Stimulated activated CD4-positive, alpha-beta T cell treated with anti-CD3 and anti-CD28 coated beads, Interleukin-12 subunit alpha, Interleukin-12 subunit beta, amount 100 ng/mL, for 24 hours (primary cell): ENCODE measurements around the gene PCDH11Y.
"Not testable (repeated sequence)": the region's sequence is repeated elsewhere in the genome, so short reads cannot be mapped to it uniquely, and the experiment has no call there.

ENCODE experiments used
- DNase-seq, 2 experiments: peaks; one replicate each; pipeline ENCODE4 v3.0.0-alpha.2; 2020; ENCODE audit warnings: low read depth in 2 of 2

PCDH11Y gene, protein sequence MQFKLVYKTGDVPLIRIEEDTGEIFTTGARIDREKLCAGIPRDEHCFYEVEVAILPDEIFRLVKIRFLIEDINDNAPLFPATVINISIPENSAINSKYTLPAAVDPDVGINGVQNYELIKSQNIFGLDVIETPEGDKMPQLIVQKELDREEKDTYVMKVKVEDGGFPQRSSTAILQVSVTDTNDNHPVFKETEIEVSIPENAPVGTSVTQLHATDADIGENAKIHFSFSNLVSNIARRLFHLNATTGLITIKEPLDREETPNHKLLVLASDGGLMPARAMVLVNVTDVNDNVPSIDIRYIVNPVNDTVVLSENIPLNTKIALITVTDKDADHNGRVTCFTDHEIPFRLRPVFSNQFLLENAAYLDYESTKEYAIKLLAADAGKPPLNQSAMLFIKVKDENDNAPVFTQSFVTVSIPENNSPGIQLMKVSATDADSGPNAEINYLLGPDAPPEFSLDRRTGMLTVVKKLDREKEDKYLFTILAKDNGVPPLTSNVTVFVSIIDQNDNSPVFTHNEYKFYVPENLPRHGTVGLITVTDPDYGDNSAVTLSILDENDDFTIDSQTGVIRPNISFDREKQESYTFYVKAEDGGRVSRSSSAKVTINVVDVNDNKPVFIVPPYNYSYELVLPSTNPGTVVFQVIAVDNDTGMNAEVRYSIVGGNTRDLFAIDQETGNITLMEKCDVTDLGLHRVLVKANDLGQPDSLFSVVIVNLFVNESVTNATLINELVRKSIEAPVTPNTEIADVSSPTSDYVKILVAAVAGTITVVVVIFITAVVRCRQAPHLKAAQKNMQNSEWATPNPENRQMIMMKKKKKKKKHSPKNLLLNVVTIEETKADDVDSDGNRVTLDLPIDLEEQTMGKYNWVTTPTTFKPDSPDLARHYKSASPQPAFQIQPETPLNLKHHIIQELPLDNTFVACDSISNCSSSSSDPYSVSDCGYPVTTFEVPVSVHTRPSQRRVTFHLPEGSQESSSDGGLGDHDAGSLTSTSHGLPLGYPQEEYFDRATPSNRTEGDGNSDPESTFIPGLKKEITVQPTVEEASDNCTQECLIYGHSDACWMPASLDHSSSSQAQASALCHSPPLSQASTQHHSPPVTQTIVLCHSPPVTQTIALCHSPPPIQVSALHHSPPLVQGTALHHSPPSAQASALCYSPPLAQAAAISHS (N-terminal part only)

DNA sequence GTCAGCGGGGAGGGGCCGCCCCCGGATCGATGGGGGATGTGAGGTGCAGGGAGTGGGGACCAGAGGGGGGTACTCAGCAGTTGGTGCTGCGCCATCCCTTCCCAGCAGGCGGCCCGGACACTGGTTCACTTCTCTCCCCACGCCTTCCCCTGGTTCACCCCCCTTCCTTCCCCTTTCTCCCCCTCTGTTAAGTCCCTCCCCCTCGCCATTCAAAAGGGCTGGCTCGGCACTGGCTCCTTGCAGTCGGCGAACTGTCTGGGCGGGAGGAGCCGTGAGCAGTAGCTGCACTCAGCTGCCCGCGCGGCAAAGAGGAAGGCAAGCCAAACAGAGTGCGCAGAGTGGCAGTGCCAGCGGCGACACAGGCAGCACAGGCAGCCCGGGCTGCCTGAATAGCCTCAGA, at the start of gene PCDH11Y:
PCDH11Y (plus strand) TSS at position 240 of the 400 bp plus-strand sequence. CDS start 56,804 bp downstream, outside the sequence.
- DNase-seq = not testable (repeated sequence)

DNA sequence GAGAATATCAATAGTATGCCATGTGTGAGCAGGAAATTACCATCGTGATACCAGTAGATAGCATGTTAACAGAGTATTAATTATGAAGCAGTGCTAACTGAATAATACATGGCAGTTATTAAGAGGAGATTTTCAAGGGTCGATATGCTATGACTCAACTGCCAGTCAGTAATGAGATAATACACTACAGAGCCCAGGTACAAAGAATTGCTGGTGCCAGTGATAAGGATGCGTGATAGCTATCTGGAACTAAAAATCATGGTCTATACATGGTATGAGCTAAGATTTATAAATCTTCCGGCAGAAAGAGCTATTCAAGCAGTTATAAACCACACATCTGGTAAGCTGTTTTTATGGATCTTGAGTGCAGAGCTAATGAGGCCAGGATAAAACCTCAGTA, 32.2 kb upstream of the PCDH11Y start:
- not testable (repeated sequence) for DNase-seq

- not testable (repeated sequence) for DNase-seq
Observed at GRCh38 chrY:4991743-4992400, 8.2 kb upstream of the PCDH11Y start.

DNA sequence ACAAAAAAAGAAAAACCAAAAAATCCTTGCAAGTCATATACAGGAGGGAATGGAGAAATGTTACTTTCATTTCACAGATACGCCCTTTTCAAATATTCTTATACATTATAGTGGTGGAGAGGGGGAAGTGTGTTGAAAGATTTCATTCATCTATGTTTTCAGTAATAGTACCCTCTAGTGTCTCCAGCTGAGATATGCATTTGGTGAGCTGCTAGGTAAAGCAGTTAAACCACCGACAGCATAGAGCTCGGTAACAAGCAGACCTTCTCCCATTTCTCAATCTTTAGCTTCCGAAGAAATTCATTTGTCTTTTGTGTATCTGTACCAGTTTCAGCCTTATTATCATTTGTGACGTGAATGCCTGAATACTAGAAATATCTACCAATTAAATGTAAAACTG, 5.2 kb upstream of the PCDH11Y start:
- not testable (repeated sequence) for DNase-seq

GRCh38 chrY:5002476-5003184, 2.5 kb downstream of the PCDH11Y start:
- not testable (repeated sequence) for DNase-seq

- not testable (repeated sequence) for DNase-seq
Observed at GRCh38 chrY:5038972-5039523, 39.0 kb downstream of the PCDH11Y start.

GRCh38 chrY:5083017-5083416, 82.9 kb downstream of the PCDH11Y start:
- not testable (repeated sequence) for DNase-seq

DNA sequence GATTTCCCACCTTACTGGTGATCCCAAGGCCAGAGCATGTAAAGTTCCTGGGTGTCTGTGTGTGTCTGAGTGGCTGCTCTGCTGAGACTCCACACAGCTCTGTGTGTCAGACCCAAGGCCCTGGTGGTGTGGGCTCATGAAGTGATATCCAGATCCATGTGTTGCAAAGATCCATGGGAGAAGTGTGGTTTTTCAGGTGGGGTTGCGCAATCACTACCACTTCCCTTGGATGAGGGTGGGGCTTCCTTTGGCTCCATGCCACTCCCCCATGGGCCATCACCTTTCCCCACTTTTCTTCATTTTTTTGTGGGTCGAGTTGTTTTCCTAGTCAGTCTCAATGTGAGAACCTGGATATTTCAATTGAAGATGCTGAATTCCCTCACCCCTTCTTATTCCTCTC, 182.9 kb downstream of the PCDH11Y start:
- not testable (repeated sequence) for DNase-seq

DNA sequence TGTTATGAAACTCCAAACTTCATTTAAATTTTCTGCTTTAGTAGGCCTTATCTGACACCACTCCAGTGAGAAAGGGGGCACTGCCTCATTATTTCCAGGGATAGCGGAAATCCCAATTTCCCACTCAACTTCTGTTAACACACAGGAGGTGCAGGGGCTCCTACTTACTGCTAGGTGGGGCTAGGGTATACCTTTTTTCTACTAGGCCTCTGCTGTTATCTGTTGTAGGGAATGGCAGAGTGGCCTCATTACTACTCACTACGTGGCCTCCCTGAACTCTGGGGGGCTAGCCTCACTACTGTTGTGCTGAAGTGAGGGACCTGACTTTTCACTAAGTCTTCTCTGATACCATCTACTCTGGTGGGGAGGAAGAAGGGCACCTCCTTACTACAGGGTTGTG, 215.0 kb downstream of the PCDH11Y start:
- not testable (repeated sequence) for DNase-seq

- DNase-seq = not testable (repeated sequence)
Observed at GRCh38 chrY:5324931-5325330, 324.8 kb downstream of the PCDH11Y start.

DNA sequence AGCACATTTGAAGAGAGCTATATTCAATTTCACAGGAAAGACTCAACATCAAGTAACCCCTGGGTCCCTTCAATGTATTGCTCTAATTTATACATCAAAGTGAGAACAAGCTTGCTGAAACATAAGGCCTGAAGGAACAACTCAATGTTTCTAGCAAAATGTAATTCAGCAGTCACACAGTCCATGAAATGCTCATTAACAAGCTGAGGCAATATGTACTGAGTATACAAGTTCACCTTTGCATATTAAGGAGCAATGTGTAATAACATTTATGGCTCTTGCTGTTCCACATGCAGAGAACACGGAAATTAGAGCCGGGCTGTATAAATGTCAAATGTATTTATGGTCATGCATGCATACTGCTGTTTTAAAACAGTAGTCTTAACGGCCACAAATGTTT, 342.1 kb downstream of the PCDH11Y start:
- not testable (repeated sequence) for DNase-seq

GRCh38 chrY:5543705-5544104, 543.6 kb downstream of the PCDH11Y start:
- DNase-seq = not testable (repeated sequence)

DNA sequence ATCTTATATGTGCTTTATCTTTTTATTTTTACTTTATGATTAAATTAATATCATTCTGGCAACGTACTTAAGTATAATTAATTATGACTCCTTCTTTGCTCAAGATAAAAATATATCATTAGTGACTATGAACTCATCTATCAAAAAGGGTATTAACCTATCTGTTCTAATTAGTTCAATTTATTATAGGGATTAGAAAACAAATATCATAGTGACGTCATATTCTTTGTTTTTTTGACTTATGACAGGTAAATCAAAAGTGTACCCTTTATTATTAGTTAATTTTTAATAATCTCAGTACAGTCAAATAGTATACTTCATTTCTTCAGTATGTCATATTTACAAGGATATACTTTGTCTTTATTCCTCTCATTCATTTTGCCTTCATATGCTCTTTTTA, 638.5 kb downstream of the PCDH11Y start:
- not testable (repeated sequence) for DNase-seq

- DNase-seq = not testable (repeated sequence)
Observed at GRCh38 chrY:5679265-5679664, 679.2 kb downstream of the PCDH11Y start.

- DNase-seq = not testable (repeated sequence)
Observed at GRCh38 chrY:5708727-5709126, 708.6 kb downstream of the PCDH11Y start.

DNA sequence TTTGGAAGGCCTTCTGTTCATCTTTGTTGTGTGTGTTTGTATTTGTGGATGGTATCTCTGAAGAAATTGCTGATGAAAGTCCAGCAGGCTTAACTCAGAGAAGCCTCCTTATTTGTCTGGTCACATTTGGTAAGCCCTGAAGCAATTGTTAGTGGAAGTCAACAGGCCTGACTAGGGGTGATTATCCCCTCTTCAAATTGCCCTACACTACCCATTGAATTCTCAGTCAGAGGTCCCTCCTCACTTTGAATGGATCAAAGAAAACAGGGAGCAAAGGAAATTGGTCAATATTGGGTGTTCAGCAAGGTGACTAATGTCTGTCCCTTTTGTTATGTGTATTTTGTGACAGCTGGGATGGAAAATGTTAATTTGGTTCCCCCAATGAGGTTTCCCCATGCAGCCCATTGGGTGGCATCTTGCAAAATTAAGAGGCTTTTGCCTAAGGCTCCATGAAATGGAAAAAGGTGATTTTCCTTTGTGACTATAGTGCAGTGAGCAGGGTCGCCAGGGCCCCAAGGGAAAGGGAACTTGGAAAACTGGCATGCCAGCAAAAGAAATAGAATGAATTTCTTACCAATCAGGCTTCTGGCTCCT, 709.8 kb downstream of the PCDH11Y start:
- not testable (repeated sequence) for DNase-seq

- not testable (repeated sequence) for DNase-seq
Observed at GRCh38 chrY:5761403-5761802, 761.3 kb downstream of the PCDH11Y start.

DNA sequence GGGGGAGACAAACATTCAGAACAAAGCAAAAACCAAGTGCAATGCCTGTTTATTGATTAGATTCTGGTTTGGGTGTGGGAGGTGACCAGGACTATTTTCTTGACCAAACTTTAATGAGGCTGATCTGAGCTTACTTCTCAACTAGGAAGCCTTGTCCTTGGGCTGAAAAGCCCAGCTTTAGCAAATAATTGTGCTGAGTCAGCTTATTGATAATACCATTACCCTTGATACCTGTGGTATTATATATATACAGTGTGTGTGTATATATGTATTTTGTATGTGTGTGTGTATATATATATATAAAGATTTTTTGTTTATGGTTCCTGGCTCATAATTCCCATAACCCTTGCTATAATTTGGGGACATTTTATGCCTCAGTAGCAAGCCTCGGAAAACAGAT, 776.4 kb downstream of the PCDH11Y start:
- not testable (repeated sequence) for DNase-seq
